ENCODE data around the gene ABLIM2. TPM values are rescaled to one million over a fixed set of nuclear protein-coding genes. Genes with fewer than 3 reads are reported as not detected.

The ABLIM2 gene
- total RNA-seq, 1 experiment from 2014 or later, result 6.1 TPM

DNA sequence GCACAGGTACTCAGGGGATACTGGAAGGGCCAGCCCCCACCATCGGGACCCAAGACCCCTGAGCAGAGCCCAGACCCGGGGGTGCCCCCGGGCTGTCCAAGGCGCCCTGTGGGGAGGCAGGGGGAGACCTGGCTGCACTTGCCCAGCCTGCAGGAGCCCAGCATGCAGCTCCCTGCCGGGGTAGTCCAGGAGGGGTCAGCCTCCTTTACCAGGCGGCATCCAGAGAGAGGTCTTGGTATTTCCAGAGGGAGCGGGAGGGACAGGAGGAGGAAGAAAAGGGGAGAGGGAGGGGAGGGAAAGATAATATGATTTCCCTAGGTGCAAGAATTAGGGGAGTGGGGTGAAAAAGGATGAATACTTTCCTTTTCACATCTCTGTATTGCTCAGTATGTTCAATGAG, 97.5 kb downstream of the ABLIM2 start:
- DNase-seq (ENCODE audit: low read depth, low spot score) (no peak), ATAC-seq (no peak)
- BruUV-seq (replicated peaks), result no TSS peak
- Histone ChIP-seq H3K9me2 (ENCODE audit: insufficient read depth) (no peaks in the 10 kb centered on the region), H3K4me3 (replicated peaks in 1 of 2; ENCODE audit: low read depth in 1 of 2, low read length in 2 of 2) (no peak overlapping the region), H3K27ac (ENCODE audit: low read depth, low read length) (no peak overlapping the region), H3K27me3 (ENCODE audit: insufficient read depth, low read length) (no peaks in the 10 kb centered on the region), H3K4me1 (ENCODE audit: control insufficient read depth in 1 of 2, insufficient read depth in 2 of 2, low read length in 2 of 2) (no peaks in the 10 kb centered on the region), H3K79me2 (ENCODE audit: insufficient read depth, low read length) (no peaks in the 10 kb centered on the region), H3K4me2 (ENCODE audit: low read length) (no peak overlapping the region), H4K20me1 (ENCODE audit: insufficient read depth) (no peaks in the 10 kb centered on the region), H2AFZ (ENCODE audit: low read depth, low read length, poor library complexity, severe bottlenecking) (no peak overlapping the region), H3K9ac (ENCODE audit: low read length) (no peak overlapping the region), H3K9me3 (ENCODE audit: control insufficient read depth in 1 of 2, insufficient read depth in 1 of 2, low read depth in 1 of 2, low read length in 2 of 2) (peaks cover 6 to 13% of the 10 kb centered on the region in 2 experiments; a peak in 2 of 4 replicates), H3K36me3 (ENCODE audit: control insufficient read depth in 1 of 2, insufficient read depth in 2 of 2, low read length in 2 of 2) (no peaks in the 10 kb centered on the region)
- intact Hi-C loops (cut with micrococcal nuclease), result no loop called here
- RAD21 ChIA-PET (ENCODE audit: low non-redundant PET in 1 of 2, low total read pairs in 2 of 2, uncharacterized antibody in 2 of 2, unreplicated experiment in 2 of 2), result no interaction called here
- TF ChIP-seq TCF7L2 (IDR thresholded peaks at IDR 0.05; ENCODE audit: borderline replicate concordance, extremely low read depth, insufficient read depth, insufficient read length) (no peak), POLR2A (IDR thresholded peaks at IDR 0.05; ENCODE audit: borderline replicate concordance, extremely low read depth, insufficient read depth, insufficient read length) (no peak), ZNF274 (IDR thresholded peaks at IDR 0.05; ENCODE audit: low read depth, low read length) (no peak), YY1 (IDR thresholded peaks at IDR 0.05; ENCODE audit: extremely low read depth, insufficient replicate concordance, low read depth, low read length) (no peak), ELF1 (IDR thresholded peaks at IDR 0.05; ENCODE audit: borderline replicate concordance, low read depth) (no peak), SIN3A (IDR thresholded peaks at IDR 0.05; ENCODE audit: low read depth) (no peak), SP1 (IDR thresholded peaks at IDR 0.05; ENCODE audit: low read depth) (no peak), EZH2 (IDR thresholded peaks at IDR 0.05) (no peak)
- TF ChIP-seq, protein P1, sequence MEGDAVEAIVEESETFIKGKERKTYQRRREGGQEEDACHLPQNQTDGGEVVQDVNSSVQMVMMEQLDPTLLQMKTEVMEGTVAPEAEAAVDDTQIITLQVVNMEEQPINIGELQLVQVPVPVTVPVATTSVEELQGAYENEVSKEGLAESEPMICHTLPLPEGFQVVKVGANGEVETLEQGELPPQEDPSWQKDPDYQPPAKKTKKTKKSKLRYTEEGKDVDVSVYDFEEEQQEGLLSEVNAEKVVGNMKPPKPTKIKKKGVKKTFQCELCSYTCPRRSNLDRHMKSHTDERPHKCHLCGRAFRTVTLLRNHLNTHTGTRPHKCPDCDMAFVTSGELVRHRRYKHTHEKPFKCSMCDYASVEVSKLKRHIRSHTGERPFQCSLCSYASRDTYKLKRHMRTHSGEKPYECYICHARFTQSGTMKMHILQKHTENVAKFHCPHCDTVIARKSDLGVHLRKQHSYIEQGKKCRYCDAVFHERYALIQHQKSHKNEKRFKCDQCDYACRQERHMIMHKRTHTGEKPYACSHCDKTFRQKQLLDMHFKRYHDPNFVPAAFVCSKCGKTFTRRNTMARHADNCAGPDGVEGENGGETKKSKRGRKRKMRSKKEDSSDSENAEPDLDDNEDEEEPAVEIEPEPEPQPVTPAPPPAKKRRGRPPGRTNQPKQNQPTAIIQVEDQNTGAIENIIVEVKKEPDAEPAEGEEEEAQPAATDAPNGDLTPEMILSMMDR (IDR thresholded peaks at IDR 0.05 in 2 of 3, conservative IDR thresholded peaks at IDR 0.05 in 1 of 3; ENCODE audit: borderline replicate concordance in 1 of 3, insufficient read depth in 1 of 3, low read depth in 2 of 3, low read length in 2 of 3), result no peak
- TF ChIP-seq, protein P2, sequence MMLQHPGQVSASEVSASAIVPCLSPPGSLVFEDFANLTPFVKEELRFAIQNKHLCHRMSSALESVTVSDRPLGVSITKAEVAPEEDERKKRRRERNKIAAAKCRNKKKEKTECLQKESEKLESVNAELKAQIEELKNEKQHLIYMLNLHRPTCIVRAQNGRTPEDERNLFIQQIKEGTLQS (IDR thresholded peaks at IDR 0.05), result no peak
- TF ChIP-seq, protein P3, sequence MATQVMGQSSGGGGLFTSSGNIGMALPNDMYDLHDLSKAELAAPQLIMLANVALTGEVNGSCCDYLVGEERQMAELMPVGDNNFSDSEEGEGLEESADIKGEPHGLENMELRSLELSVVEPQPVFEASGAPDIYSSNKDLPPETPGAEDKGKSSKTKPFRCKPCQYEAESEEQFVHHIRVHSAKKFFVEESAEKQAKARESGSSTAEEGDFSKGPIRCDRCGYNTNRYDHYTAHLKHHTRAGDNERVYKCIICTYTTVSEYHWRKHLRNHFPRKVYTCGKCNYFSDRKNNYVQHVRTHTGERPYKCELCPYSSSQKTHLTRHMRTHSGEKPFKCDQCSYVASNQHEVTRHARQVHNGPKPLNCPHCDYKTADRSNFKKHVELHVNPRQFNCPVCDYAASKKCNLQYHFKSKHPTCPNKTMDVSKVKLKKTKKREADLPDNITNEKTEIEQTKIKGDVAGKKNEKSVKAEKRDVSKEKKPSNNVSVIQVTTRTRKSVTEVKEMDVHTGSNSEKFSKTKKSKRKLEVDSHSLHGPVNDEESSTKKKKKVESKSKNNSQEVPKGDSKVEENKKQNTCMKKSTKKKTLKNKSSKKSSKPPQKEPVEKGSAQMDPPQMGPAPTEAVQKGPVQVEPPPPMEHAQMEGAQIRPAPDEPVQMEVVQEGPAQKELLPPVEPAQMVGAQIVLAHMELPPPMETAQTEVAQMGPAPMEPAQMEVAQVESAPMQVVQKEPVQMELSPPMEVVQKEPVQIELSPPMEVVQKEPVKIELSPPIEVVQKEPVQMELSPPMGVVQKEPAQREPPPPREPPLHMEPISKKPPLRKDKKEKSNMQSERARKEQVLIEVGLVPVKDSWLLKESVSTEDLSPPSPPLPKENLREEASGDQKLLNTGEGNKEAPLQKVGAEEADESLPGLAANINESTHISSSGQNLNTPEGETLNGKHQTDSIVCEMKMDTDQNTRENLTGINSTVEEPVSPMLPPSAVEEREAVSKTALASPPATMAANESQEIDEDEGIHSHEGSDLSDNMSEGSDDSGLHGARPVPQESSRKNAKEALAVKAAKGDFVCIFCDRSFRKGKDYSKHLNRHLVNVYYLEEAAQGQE (IDR thresholded peaks at IDR 0.05; ENCODE audit: low read depth), result no peak
- TF ChIP-seq, protein P4, sequence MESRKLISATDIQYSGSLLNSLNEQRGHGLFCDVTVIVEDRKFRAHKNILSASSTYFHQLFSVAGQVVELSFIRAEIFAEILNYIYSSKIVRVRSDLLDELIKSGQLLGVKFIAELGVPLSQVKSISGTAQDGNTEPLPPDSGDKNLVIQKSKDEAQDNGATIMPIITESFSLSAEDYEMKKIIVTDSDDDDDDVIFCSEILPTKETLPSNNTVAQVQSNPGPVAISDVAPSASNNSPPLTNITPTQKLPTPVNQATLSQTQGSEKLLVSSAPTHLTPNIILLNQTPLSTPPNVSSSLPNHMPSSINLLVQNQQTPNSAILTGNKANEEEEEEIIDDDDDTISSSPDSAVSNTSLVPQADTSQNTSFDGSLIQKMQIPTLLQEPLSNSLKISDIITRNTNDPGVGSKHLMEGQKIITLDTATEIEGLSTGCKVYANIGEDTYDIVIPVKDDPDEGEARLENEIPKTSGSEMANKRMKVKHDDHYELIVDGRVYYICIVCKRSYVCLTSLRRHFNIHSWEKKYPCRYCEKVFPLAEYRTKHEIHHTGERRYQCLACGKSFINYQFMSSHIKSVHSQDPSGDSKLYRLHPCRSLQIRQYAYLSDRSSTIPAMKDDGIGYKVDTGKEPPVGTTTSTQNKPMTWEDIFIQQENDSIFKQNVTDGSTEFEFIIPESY (IDR thresholded peaks at IDR 0.05; ENCODE audit: extremely low read depth, insufficient replicate concordance, low read length), result no peak
- POLR2A ChIA-PET, result no interaction called here
- CTCF ChIA-PET, result no interaction called here
